ENCODE measurements around the gene FGF18. TPM values are rescaled to one million over a fixed set of nuclear protein-coding genes. Genes with fewer than 3 reads are reported as not detected.

The FGF18 gene
- total RNA-seq, 4 donors from 2014 or later, result 0.53 TPM; not detected in 3

GRCh38 chr5:171415115-171415730 lies 4.2 kb upstream of the FGF18 start:
- DNase-seq, result no peak
- peaks cover 0 to 20% (median 12%) of the 10 kb centered on the region in 4 donors for H3K4me1 ChIP-seq
- TF ChIP-seq CTCF (IDR thresholded peaks at IDR 0.05) (no peak), POLR2A (IDR thresholded peaks at IDR 0.05) (no peak)
- H3K27me3 ChIP-seq, result no peaks in the 10 kb centered on the region
- H3K9me3 ChIP-seq, result no peaks in the 10 kb centered on the region
- no peak overlapping the region for H3K27ac ChIP-seq
- peaks cover 0 to 14% (median 0%) of the 10 kb centered on the region in 3 donors for H3K36me3 ChIP-seq
- H3K4me3 ChIP-seq, result no peak overlapping the region

GRCh38 chr5:171416160-171417049 lies 3.0 kb upstream of the FGF18 start:
- Histone ChIP-seq H3K27ac (no peak overlapping the region), H3K9me3 (no peaks in the 10 kb centered on the region), H3K27me3 (no peaks in the 10 kb centered on the region), H3K4me1 (peaks cover 0 to 32% (median 16%) of the 10 kb centered on the region in 4 donors), H3K36me3 (peaks cover 0 to 8% (median 0%) of the 10 kb centered on the region in 3 donors), H3K4me3 (no peak overlapping the region)
- peak in 1 of 3 donors; percentile 11 for DNase-seq
- TF ChIP-seq CTCF (IDR thresholded peaks at IDR 0.05) (no peak), POLR2A (IDR thresholded peaks at IDR 0.05) (no peak)

GRCh38 chr5:171418316-171418981 lies 998 bp upstream of the FGF18 start:
- TF ChIP-seq CTCF (IDR thresholded peaks at IDR 0.05) (peak; percentile 67 to 90 (median 86)), POLR2A (IDR thresholded peaks at IDR 0.05) (no peak)
- DNase-seq, result peak; percentile 45 to 85 (median 79)
- H3K9me3 ChIP-seq, result no peaks in the 10 kb centered on the region
- peak overlapping the region; percentile 25 to 61 (median 54) for H3K4me3 ChIP-seq
- no peaks in the 10 kb centered on the region for H3K36me3 ChIP-seq
- H3K27ac ChIP-seq, result no peak overlapping the region
- H3K27me3 ChIP-seq, result no peaks in the 10 kb centered on the region
- H3K4me1 ChIP-seq, result peaks cover 0 to 32% (median 16%) of the 10 kb centered on the region in 4 donors

- Histone ChIP-seq H3K9me3 (no peaks in the 10 kb centered on the region), H3K36me3 (no peaks in the 10 kb centered on the region), H3K27me3 (no peaks in the 10 kb centered on the region), H3K4me1 (peaks cover 0 to 32% (median 16%) of the 10 kb centered on the region in 4 donors), H3K4me3 (peak overlapping the region; percentile 25 to 61 (median 54)), H3K27ac (peak overlapping the region in 2 of 4 donors; percentile 47 to 49)
- no peak for TF ChIP-seq POLR2A (IDR thresholded peaks at IDR 0.05)
- TF ChIP-seq CTCF (IDR thresholded peaks at IDR 0.05), result no peak
- DNase-seq, result peak in 1 of 3 donors; percentile 61
These were observed 412 bp downstream of the FGF18 start for GRCh38 chr5:171419688-171420430.
